Liver (tissue), 3 donors: ENCODE data around the gene C10orf62.

Source experiments
- CTCF ChIP-seq: fragments of 150-350 bp; IDR thresholded peaks from 2 replicates; pipeline ENCODE4 v1.5.1; 2017; ENCODE audit warnings: improper control_type of control experiment, low read depth, low read length; ENCODE audit not compliant: missing input control
- GABPA ChIP-seq, 2 donors: IDR thresholded peaks in 1 of 2; conservative IDR thresholded peaks in 1 of 2; 2 replicates each; pipeline ENCODE4 v1.6.1; 2016; ENCODE audit warnings: antibody characterized with exemption in 2 of 2, mild to moderate bottlenecking in 1 of 2, moderate library complexity in 1 of 2
- JUND ChIP-seq, 2 donors: IDR thresholded peaks; 2 replicates each; pipeline ENCODE4 v1.6.1; 2016; ENCODE audit warnings: antibody characterized with exemption in 2 of 2
- REST ChIP-seq: IDR thresholded peaks from 2 replicates; pipeline ENCODE4 v1.6.1; 2016; ENCODE audit warnings: antibody characterized with exemption, mild to moderate bottlenecking
- RXRA ChIP-seq, 2 donors: IDR thresholded peaks; 2 replicates each; pipeline ENCODE4 v1.6.1; 2017 to 2018; ENCODE audit warnings: antibody characterized with exemption in 2 of 2, mild to moderate bottlenecking in 1 of 2
- SP1 ChIP-seq: IDR thresholded peaks from 2 replicates; pipeline ENCODE4 v1.6.1; 2018; ENCODE audit warnings: antibody characterized with exemption, mild to moderate bottlenecking
- TAF1 ChIP-seq: conservative IDR thresholded peaks from 2 replicates; pipeline ENCODE4 v1.6.1; 2016; ENCODE audit warnings: antibody characterized with exemption, mild to moderate bottlenecking
- YY1 ChIP-seq: IDR thresholded peaks from 2 replicates; pipeline ENCODE4 v1.6.1; 2016; ENCODE audit warnings: antibody characterized with exemption, mild to moderate bottlenecking
- TF ChIP-seq, protein P1 (sequence below): IDR thresholded peaks from 2 replicates; pipeline ENCODE4 v1.6.1; 2016; ENCODE audit warnings: antibody characterized with exemption
- donor health status: healthy.
- donor health status: healthy.

DNA sequence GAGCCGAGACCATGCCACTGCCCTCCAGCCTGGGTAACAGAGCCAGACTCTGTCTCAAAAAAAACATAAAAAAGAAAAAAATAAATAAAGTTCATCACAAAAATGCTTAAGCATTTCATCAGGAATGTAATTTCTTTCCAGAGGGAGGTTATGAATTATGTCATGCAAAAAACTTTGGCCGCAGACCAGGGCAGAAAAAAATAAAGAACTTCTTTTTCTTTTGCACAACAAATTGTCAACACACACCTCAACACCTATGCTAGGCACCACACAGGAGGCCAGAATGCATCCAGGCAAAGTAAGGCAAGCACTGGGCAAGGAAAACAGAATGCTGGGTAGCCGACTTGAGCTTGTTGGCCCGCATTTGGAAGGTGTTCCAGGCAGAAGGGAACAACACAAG lies 3.9 kb downstream of the C10orf62 start:
- TF ChIP-seq CTCF (no peak), GABPA (IDR thresholded peaks at IDR 0.05 in 1 of 2, conservative IDR thresholded peaks at IDR 0.05 in 1 of 2) (no peak), REST (no peak), YY1 (no peak), SP1 (no peak), RXRA (IDR thresholded peaks at IDR 0.05) (no peak), JUND (IDR thresholded peaks at IDR 0.05) (no peak), TAF1 (no peak)
- TF ChIP-seq, protein P1, sequence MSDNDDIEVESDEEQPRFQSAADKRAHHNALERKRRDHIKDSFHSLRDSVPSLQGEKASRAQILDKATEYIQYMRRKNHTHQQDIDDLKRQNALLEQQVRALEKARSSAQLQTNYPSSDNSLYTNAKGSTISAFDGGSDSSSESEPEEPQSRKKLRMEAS, result no peak
